IMR-90 (cell line): ENCODE data around the gene CARS2. TPM values are rescaled to one million over a fixed set of nuclear protein-coding genes. Genes with fewer than 3 reads are reported as not detected.
A peak's percentile ranks its signal among the peaks of the same experiment; 100 is the strongest.

ENCODE experiments used
- ATAC-seq: fragments of 200-7000 bp; cut with Tn5 transposase; 2 replicates; pipeline ENCODE4 v1.9.1; 2020; ENCODE audit warnings: low read depth, mild to moderate bottlenecking, moderate library complexity
- BruUV-seq: library from RNA; stranded (reverse); fragments of 400-500 nt; replicated peaks from 2 replicates; lab custom pipeline; 2021; lab: Mats Ljungman, UMichigan
- CTCF ChIA-PET: fragments of 300-600 bp; formaldehyde crosslinking; extraction: SDS; loops from one replicate; lab custom pipeline; 2021; ENCODE audit warnings: antibody characterized with exemption; lab: Yijun Ruan, JAX
- POLR2A ChIA-PET: fragments of 300-600 bp; sonication (Branson Sonifier 250); formaldehyde crosslinking; loops from one replicate; lab custom pipeline; 2022; ENCODE audit warnings: antibody characterized with exemption; ENCODE audit not compliant: unreplicated experiment; lab: Charles Lee
- DNase-seq: peaks from one replicate; pipeline ENCODE4 v3.0.0; 2013
- H2AFZ ChIP-seq: replicated peaks from 2 replicates; pipeline ENCODE3; 2013; ENCODE audit warnings: low read length, mild to moderate bottlenecking; ENCODE audit not compliant: poor library complexity
- H2AK5ac ChIP-seq: 2 replicates; pipeline ENCODE4 v1.6.1; 2013; ENCODE audit warnings: low read depth, low read length, inconsistent platforms
- H2AK9ac ChIP-seq: replicated peaks from 2 replicates; pipeline ENCODE3; 2013; ENCODE audit warnings: mild to moderate bottlenecking, low read depth, low read length, moderate library complexity; ENCODE audit not compliant: poor library complexity
- H2BK120ac ChIP-seq: 2 replicates; pipeline ENCODE4 v1.6.1; 2013; ENCODE audit warnings: low read depth, low read length, inconsistent platforms
- H2BK15ac ChIP-seq: 3 replicates; pipeline ENCODE4 v1.6.1; 2013; ENCODE audit warnings: low read depth, low read length, inconsistent platforms
- H2BK20ac ChIP-seq: 2 replicates; pipeline ENCODE4 v1.6.1; 2013; ENCODE audit warnings: low read depth, mild to moderate bottlenecking, inconsistent platforms, low read length, moderate library complexity
- H2BK5ac ChIP-seq: 2 replicates; pipeline ENCODE4 v1.6.1; 2013; ENCODE audit warnings: mild to moderate bottlenecking, low read depth, low read length, inconsistent platforms; ENCODE audit not compliant: poor library complexity, severe bottlenecking
- H3K14ac ChIP-seq: replicated peaks from 2 replicates; pipeline ENCODE4 v1.6.1; 2013; ENCODE audit warnings: low read depth, low read length, inconsistent platforms
- H3K18ac ChIP-seq: 2 replicates; pipeline ENCODE4 v1.6.1; 2013; ENCODE audit warnings: low read depth, low read length, control low read depth
- H3K23ac ChIP-seq: 2 replicates; pipeline ENCODE4 v1.6.1; 2013; ENCODE audit warnings: low read depth, low read length, inconsistent platforms
- H3K27ac ChIP-seq: 2 replicates; pipeline ENCODE4 v1.5.1; 2013; ENCODE audit warnings: mild to moderate bottlenecking, control low read depth, low read length; ENCODE audit not compliant: insufficient read depth
- H3K27me3 ChIP-seq: 2 replicates; pipeline ENCODE4 v1.6.1; 2013; ENCODE audit warnings: low read length; ENCODE audit not compliant: control insufficient read depth, insufficient read depth
- H3K36me3 ChIP-seq: 2 replicates; pipeline ENCODE4 v1.6.1; 2013; ENCODE audit warnings: low read length, mixed read lengths; ENCODE audit not compliant: control insufficient read depth, insufficient read depth
- H3K4ac ChIP-seq: 2 replicates; pipeline ENCODE4 v1.6.1; 2013; ENCODE audit warnings: low read depth, low read length, inconsistent platforms
- H3K4me1 ChIP-seq: 2 replicates; pipeline ENCODE4 v1.6.1; 2013; ENCODE audit warnings: low read length, mixed read lengths; ENCODE audit not compliant: control insufficient read depth, insufficient read depth
- H3K4me2 ChIP-seq: 2 replicates; pipeline ENCODE4 v1.6.1; 2013; ENCODE audit warnings: low read depth, mild to moderate bottlenecking, control low read depth, low read length, moderate library complexity
- H3K4me3 ChIP-seq: 2 replicates; pipeline ENCODE4 v1.5.1; 2013; ENCODE audit warnings: low read depth, mild to moderate bottlenecking, control low read depth, low read length, moderate library complexity; ENCODE audit not compliant: insufficient read depth
- H3K56ac ChIP-seq: 2 replicates; pipeline ENCODE4 v1.6.1; 2013; ENCODE audit warnings: low read length, inconsistent platforms; ENCODE audit not compliant: insufficient read depth; ENCODE audit errors: extremely low read depth
- H3K79me1 ChIP-seq, 2 experiments: 2 replicates each; pipeline ENCODE4 v1.6.1; 2013; ENCODE audit warnings: low read length in 2 of 2, inconsistent platforms in 1 of 2, low read depth in 1 of 2
- H3K9ac ChIP-seq: 2 replicates; pipeline ENCODE4 v1.6.1; 2013; ENCODE audit warnings: low read depth, low read length, control low read depth
- H3K9me1 ChIP-seq: 2 replicates; pipeline ENCODE4 v1.6.1; 2013; ENCODE audit warnings: low read length, inconsistent platforms; ENCODE audit not compliant: insufficient read depth
- H3K9me3 ChIP-seq: 2 replicates; pipeline ENCODE4 v1.6.1; 2013; ENCODE audit warnings: low read length; ENCODE audit not compliant: control insufficient read depth, insufficient read depth
- H4K20me1 ChIP-seq: 2 replicates; pipeline ENCODE4 v1.6.1; 2013; ENCODE audit warnings: low read length, inconsistent platforms; ENCODE audit not compliant: insufficient read depth
- H4K5ac ChIP-seq: 2 replicates; pipeline ENCODE4 v1.6.1; 2013; ENCODE audit warnings: mild to moderate bottlenecking, low read depth, low read length, control low read depth
- H4K8ac ChIP-seq, 2 experiments: 2 replicates each; pipeline ENCODE4 v1.6.1; 2013; ENCODE audit warnings: low read depth in 2 of 2, low read length in 2 of 2, control low read depth in 1 of 2, inconsistent platforms in 1 of 2
- H4K91ac ChIP-seq: 2 replicates; pipeline ENCODE4 v1.6.1; 2013; ENCODE audit warnings: low read depth, low read length, inconsistent platforms; ENCODE audit not compliant: insufficient read depth
- CEBPB ChIP-seq: IDR thresholded peaks from 2 replicates; pipeline ENCODE4 v1.6.1; 2012; ENCODE audit warnings: low read depth, low read length, improper control_type of control experiment
- MAZ ChIP-seq: IDR thresholded peaks from 2 replicates; pipeline ENCODE4 v1.6.1; 2012; ENCODE audit warnings: low read depth, mild to moderate bottlenecking, low read length, improper control_type of control experiment, moderate library complexity, borderline replicate concordance
- MXI1 ChIP-seq: IDR thresholded peaks from 2 replicates; pipeline ENCODE4 v1.6.1; 2012; ENCODE audit warnings: low read depth, mild to moderate bottlenecking, low read length, moderate library complexity, borderline replicate concordance
- RCOR1 ChIP-seq: IDR thresholded peaks from 2 replicates; pipeline ENCODE4 v1.6.1; 2012; ENCODE audit warnings: mild to moderate bottlenecking, low read length, improper control_type of control experiment; ENCODE audit not compliant: insufficient replicate concordance
- WGBS, 2 experiments: methylation state at CpG; one replicate each; pipeline versions ENCODE4 v1.1.5 to v1.1.7; 2013; ENCODE audit warnings: missing lambda C conversion rate in 2 of 2; ENCODE audit not compliant: insufficient read length in 1 of 2; ENCODE audit errors: extremely low coverage in 2 of 2; 5-methylcytosine and 5-hydroxymethylcytosine counted together
- dilution Hi-C: fragments of 300-500 bp; cut with HindIII; formaldehyde crosslinking; loops from one replicate; pipeline ENCODE4 v1.14.3; 2018; ENCODE audit warnings: low sequenced_read_pairs; ENCODE audit not compliant: unreplicated experiment
- in situ Hi-C: fragments of 300-500 bp; cut with MboI; formaldehyde crosslinking; loops from 3 replicates; pipeline ENCODE4 v1.14.3; 2019; ENCODE audit warnings: low sequenced_read_pairs, inconsistent platforms, mixed read lengths
- intact Hi-C: fragments of 100-400 bp; cut with micrococcal nuclease; formaldehyde crosslinking; loops from 2 replicates; pipeline ENCODE4 v1.10.0; 2022
- polyA plus RNA-seq, 3 experiments: library from polyadenylated mRNA; depleted of rRNA; stranded (reverse); fragments of >200 nt; gene quantifications; 2 replicates each; pipeline ENCODE4 v1.2.3, GENCODE V29; 2012; ENCODE audit warnings: low replicate concordance in 1 of 3
- total RNA-seq: library from RNA; depleted of rRNA; stranded (reverse); fragments of >200 nt; gene quantifications from 2 replicates; pipeline ENCODE4 v1.2.3, GENCODE V29; 2012
- TF ChIP-seq, protein P1 (sequence below): fragments of 150-350 bp; IDR thresholded peaks from 2 replicates; pipeline ENCODE4 v1.6.1; 2016; ENCODE audit warnings: low read depth, mild to moderate bottlenecking, low read length, moderate library complexity, borderline replicate concordance

CARS2 gene
- total and polyA plus RNA-seq, 2 of the 4 experiments (the other 2 are of a cell fraction): 76.2 to 76.4 TPM

DNA sequence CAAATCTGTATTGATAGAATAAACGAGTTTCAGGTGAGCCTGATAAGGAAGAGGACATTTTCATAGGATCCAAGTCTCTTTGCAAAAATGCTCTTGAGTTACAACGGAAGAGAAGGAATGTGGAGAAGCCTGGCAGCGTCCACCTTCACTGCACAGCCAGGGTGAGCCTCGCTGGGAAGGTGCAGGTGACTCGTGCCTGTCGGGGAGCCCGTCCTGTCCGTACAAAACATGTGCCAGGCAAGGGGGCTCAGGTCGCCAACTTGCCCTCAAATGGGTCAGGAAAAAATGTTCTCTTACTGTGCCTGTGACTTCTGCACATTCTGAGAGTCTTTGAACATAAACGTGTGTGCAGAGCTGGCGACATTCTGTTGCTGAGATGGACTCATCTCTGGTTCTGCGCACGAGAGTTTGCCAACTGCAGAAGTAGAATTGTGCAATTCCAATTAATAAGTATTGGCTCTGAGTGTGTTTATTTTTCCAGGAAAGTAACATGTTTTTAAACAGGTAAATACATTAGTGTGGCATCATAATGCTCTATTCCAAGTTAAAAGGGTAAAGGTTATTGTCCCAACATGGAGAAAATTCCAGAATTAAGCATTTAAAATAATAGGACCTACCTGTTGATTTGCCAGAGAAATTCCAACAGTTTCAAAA is 62.0 kb downstream of the CARS2 start:
- CTCF ChIA-PET: interaction anchor here (1.4 to 2.0 kb wide), 2 partner anchors 40 to 175 kb away, joined by 4 to 6 read pairs; no protein-coding TSS in a partner anchor
- Histone ChIP-seq H3K4me2 (no peak overlapping the region), H3K36me3 (peaks cover 54% of the 10 kb centered on the region), H3K27me3 (no peaks in the 10 kb centered on the region), H2BK15ac (no peak overlapping the region), H4K91ac (no peak overlapping the region), H4K5ac (no peak overlapping the region), H4K8ac (no peak overlapping the region), H3K18ac (no peak overlapping the region), H3K14ac (no peak overlapping the region), H3K27ac (no peak overlapping the region), H3K4ac (no peak overlapping the region), H3K9me3 (no peaks in the 10 kb centered on the region), H2AK5ac (no peak overlapping the region), H3K79me1 (peaks cover 4 to 27% of the 10 kb centered on the region in 2 experiments; a peak in 3 of 4 replicates), H3K9ac (no peak overlapping the region), H2AFZ (no peak overlapping the region), H2BK120ac (no peak overlapping the region), H2BK20ac (no peak overlapping the region), H3K9me1 (peaks cover 7% of the 10 kb centered on the region; the same call in 1 of the 2 replicates), H3K4me3 (no peak overlapping the region), H2AK9ac (no peak overlapping the region), H4K20me1 (peaks cover 22% of the 10 kb centered on the region), H3K4me1 (peaks cover 8% of the 10 kb centered on the region; the same call in 1 of the 2 replicates), H2BK5ac (no peak overlapping the region), H3K56ac (no peak overlapping the region), H3K23ac (no peak overlapping the region)
- POLR2A ChIA-PET: no interaction called here
- TF ChIP-seq RCOR1 (no peak), MXI1 (no peak), MAZ (no peak), CEBPB (peak; percentile 19; the same call in 1 of the 2 replicates)
- TF ChIP-seq, protein P1, sequence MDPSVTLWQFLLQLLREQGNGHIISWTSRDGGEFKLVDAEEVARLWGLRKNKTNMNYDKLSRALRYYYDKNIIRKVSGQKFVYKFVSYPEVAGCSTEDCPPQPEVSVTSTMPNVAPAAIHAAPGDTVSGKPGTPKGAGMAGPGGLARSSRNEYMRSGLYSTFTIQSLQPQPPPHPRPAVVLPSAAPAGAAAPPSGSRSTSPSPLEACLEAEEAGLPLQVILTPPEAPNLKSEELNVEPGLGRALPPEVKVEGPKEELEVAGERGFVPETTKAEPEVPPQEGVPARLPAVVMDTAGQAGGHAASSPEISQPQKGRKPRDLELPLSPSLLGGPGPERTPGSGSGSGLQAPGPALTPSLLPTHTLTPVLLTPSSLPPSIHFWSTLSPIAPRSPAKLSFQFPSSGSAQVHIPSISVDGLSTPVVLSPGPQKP: no peak
- WGBS, 2 experiments: 100% methylated on average over 3 of the region's 13 CpGs; no CpG with 5 or more reads in 1 of the 2 experiments
- in situ Hi-C loops (no loop called here), dilution Hi-C loops (no loop called here), intact Hi-C loops (no loop called here)
- ATAC-seq (no peak), DNase-seq (no peak)
- no TSS peak for BruUV-seq
